ENCODE results near the gene INTS4. TPM values are rescaled to one million over a fixed set of nuclear protein-coding genes. Genes with fewer than 3 reads are reported as not detected.
A peak's percentile ranks its signal among the peaks of the same experiment; 100 is the strongest.
"Not testable (repeated sequence)": the region's sequence is repeated elsewhere in the genome, so short reads cannot be mapped to it uniquely, and the experiment has no call there.

Gene INTS4, protein sequence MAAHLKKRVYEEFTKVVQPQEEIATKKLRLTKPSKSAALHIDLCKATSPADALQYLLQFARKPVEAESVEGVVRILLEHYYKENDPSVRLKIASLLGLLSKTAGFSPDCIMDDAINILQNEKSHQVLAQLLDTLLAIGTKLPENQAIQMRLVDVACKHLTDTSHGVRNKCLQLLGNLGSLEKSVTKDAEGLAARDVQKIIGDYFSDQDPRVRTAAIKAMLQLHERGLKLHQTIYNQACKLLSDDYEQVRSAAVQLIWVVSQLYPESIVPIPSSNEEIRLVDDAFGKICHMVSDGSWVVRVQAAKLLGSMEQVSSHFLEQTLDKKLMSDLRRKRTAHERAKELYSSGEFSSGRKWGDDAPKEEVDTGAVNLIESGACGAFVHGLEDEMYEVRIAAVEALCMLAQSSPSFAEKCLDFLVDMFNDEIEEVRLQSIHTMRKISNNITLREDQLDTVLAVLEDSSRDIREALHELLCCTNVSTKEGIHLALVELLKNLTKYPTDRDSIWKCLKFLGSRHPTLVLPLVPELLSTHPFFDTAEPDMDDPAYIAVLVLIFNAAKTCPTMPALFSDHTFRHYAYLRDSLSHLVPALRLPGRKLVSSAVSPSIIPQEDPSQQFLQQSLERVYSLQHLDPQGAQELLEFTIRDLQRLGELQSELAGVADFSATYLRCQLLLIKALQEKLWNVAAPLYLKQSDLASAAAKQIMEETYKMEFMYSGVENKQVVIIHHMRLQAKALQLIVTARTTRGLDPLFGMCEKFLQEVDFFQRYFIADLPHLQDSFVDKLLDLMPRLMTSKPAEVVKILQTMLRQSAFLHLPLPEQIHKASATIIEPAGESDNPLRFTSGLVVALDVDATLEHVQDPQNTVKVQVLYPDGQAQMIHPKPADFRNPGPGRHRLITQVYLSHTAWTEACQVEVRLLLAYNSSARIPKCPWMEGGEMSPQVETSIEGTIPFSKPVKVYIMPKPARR
- 10 to 100 TPM; 10.7 to 92.8 (median 30.0) TPM for total RNA-seq
- polyA plus RNA-seq = 10 to 100 TPM; 12.4 to 16.9 (median 13.3) TPM
- long read RNA-seq, donor 1 = 0 reads
- long read RNA-seq, donor 2, partial matches to known transcripts = 0 of 3 reads
- long read RNA-seq, donor 2, other reads (novel, unspliced or antisense) = 0 of 3 reads
- long read RNA-seq, donor 3 = 0 reads
- long read RNA-seq, donor 4 = 0 reads
- long read RNA-seq, donor 5, partial matches to known transcripts = 0 of 1 reads
- long read RNA-seq, donor 5, other reads (novel, unspliced or antisense) = 0 of 1 reads
- long read RNA-seq, donor 6, partial matches to known transcripts = 6 of 10 reads
- long read RNA-seq, donor 6, other reads (novel, unspliced or antisense) = 0 of 10 reads
- long read RNA-seq, donor 7, partial matches to known transcripts = 0 of 2 reads
- long read RNA-seq, donor 7, other reads (novel, unspliced or antisense) = 0 of 2 reads
- long read RNA-seq, donor 8, partial matches to known transcripts = 0 of 1 reads
- long read RNA-seq, donor 8, other reads (novel, unspliced or antisense) = 0 of 1 reads
- long read RNA-seq, donor 9, partial matches to known transcripts = 0 of 2 reads
- long read RNA-seq, donor 9, other reads (novel, unspliced or antisense) = 0 of 2 reads
- long read RNA-seq, donor 10 = 0 reads

GRCh38 chr11:77994434-77995362 is at the start of gene INTS4:
Gene INTS4, minus strand, starts transcription at chr11:77994668. Its CDS starts 25 bp downstream, at chr11:77994643.
- no peaks in the 10 kb centered on the region for H3K9me3 ChIP-seq
- H3K27me3 ChIP-seq = no peaks in the 10 kb centered on the region
- H3K4me3 ChIP-seq = peak within 1 kb of the TSS; percentile 54 to 78 (median 72)
- 0 to 1% (median 1%) methylated on average over 46 to 47 of the region's 47 CpGs for WGBS, 5 donors
- H3K27ac ChIP-seq = peak within 1 kb of the TSS; percentile 81 to 94 (median 87)
- intact Hi-C loops (cut with DNase I; ENCODE audit: low total_unique reads) = no loop called here
- peak; percentile 99 to 100 for DNase-seq
- peaks cover 0 to 17% (median 16%) of the 10 kb centered on the region in 4 donors for H3K36me3 ChIP-seq
- peaks cover 11 to 30% (median 22%) of the 10 kb centered on the region in 4 donors for H3K4me1 ChIP-seq
- TF ChIP-seq POLR2AphosphoS5 (IDR thresholded peaks at IDR 0.05) = peak; percentile 72 to 93 (median 77)
- no peak for TF ChIP-seq CTCF (IDR thresholded peaks at IDR 0.05)
- TF ChIP-seq EP300 (IDR thresholded peaks at IDR 0.05) = peak; percentile 43

DNA sequence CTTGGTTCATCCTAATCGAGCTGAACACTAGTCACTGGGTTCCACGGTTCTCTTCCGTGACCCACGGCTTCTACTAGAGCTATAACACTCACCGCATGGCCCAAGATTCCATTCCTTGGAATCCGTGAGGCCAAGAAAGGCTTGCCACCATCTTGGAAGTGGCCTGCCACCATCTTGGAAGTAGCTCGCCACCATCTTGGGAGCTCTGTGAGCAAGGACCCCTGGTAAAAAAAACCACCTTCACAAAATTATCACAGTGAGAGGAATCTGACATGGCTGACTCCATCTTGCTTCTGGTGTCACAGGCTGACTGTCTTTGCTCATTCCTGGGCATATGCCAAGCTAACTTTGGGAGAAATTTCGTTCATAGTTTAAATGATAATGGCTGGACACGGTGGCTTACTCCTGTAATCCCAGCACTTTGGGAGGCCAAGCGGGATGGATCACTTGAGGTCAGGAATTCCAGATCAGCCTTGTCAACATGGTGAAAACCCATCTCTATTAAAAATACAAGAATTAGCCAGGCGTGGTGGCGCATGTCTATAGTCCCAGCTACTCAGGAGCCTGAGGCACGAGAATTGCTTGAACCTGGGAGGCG is 47.5 kb upstream of the INTS4 start:
- peaks cover 49 to 62% (median 53%) of the 10 kb centered on the region in 4 donors for H3K4me1 ChIP-seq
- WGBS, 5 donors = 94 to 97% (median 95%) methylated on average over 14 of the region's 14 CpGs
- H3K4me3 ChIP-seq = no peak overlapping the region
- H3K27ac ChIP-seq = no peak overlapping the region
- no peaks in the 10 kb centered on the region for H3K9me3 ChIP-seq
- no peaks in the 10 kb centered on the region for H3K27me3 ChIP-seq
- TF ChIP-seq CTCF (IDR thresholded peaks at IDR 0.05) = no peak
- TF ChIP-seq EP300 (IDR thresholded peaks at IDR 0.05) = no peak
- no peak for TF ChIP-seq POLR2A (IDR thresholded peaks at IDR 0.05)
- TF ChIP-seq POLR2AphosphoS5 (IDR thresholded peaks at IDR 0.05) = no peak
- intact Hi-C loops (cut with DNase I; ENCODE audit: low total_unique reads) = no loop called here
- no peaks in the 10 kb centered on the region for H3K36me3 ChIP-seq
- no peak for DNase-seq

DNA sequence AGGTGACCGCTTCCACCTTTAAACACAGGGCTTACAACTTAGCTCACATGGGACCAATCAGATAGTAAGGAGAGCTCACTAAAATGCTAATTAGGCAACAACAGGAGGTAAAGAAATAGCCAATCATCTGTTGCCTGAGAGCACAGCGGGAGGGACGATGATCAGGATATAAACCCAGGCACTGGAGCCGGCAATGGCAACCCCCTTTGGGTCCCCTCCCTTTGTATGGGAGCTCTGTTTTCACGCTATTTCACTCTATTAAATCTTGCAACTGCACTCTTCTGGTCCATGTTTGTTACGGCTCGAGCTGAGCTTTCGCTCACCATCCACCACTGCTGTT is 46.9 kb upstream of the INTS4 start:
- DNase-seq; intact Hi-C loops (cut with DNase I; ENCODE audit: low total_unique reads); H3K9me3 ChIP-seq; H3K27me3 ChIP-seq; H3K36me3 ChIP-seq; H3K4me3 ChIP-seq: not testable (repeated sequence)
- peaks cover 53 to 64% (median 56%) of the 10 kb centered on the region in 4 donors for H3K4me1 ChIP-seq
- peak overlapping the region in 1 of 5 donors; percentile 85 for H3K27ac ChIP-seq
- 93 to 99% (median 98%) methylated on average over 8 of the region's 8 CpGs for WGBS, 5 donors
